Activated CD8-positive, alpha-beta T cell treated with anti-CD3 and anti-CD28 coated beads for 36 hours (primary cell): ENCODE measurements around the gene KCNC1. TPM values are rescaled to one million over a fixed set of nuclear protein-coding genes. Genes with fewer than 3 reads are reported as not detected.

Source experiments
- ATAC-seq: fragments of 200-7000 bp; cut with Tn5 transposase; one replicate; pipeline ENCODE4 v1.10.0; 2021; ENCODE audit warnings: mild to moderate bottlenecking, moderate library complexity
- CTCF ChIA-PET: fragments of 350-600 bp; sonication (Branson Sonifier 250); formaldehyde crosslinking; loops from one replicate; lab custom pipeline; 2021; ENCODE audit warnings: antibody characterized with exemption; lab: Charles Lee
- POLR2A ChIA-PET: fragments of 350-600 bp; sonication (Branson Sonifier 250); formaldehyde crosslinking; loops from one replicate; lab custom pipeline; 2021; ENCODE audit warnings: antibody characterized with exemption; lab: Charles Lee
- DNase-seq: peaks from one replicate; pipeline ENCODE4 v3.0.0-alpha.2; 2020
- H3K27ac Mint-ChIP-seq: one replicate; pipeline ENCODE4 v1.8.0; 2021; ENCODE audit warnings: mild to moderate bottlenecking, mixed read lengths
- H3K27me3 Mint-ChIP-seq: one replicate; pipeline ENCODE4 v1.8.0; 2021; ENCODE audit warnings: mixed read lengths
- H3K36me3 Mint-ChIP-seq: one replicate; pipeline ENCODE4 v1.8.0; 2021; ENCODE audit warnings: low read depth, mixed read lengths
- H3K4me1 Mint-ChIP-seq: one replicate; pipeline ENCODE4 v1.8.0; 2021; ENCODE audit warnings: low read depth, mixed read lengths
- H3K4me3 Mint-ChIP-seq: one replicate; pipeline ENCODE4 v1.8.0; 2021; ENCODE audit warnings: mild to moderate bottlenecking, moderate library complexity, mixed read lengths
- H3K9me3 Mint-ChIP-seq: one replicate; pipeline ENCODE4 v1.8.0; 2021; ENCODE audit warnings: mixed read lengths
- CTCF ChIP-seq: fragments of 200-600 bp; IDR thresholded peaks from one replicate; pipeline ENCODE4 v1.8.0; 2022; ENCODE audit warnings: antibody characterized with exemption, mild to moderate bottlenecking
- intact Hi-C: fragments of 100-400 bp; cut with micrococcal nuclease; formaldehyde crosslinking; loops from one replicate; pipeline ENCODE4 v1.10.0; 2022
- total RNA-seq, 2 experiments: library from RNA; stranded (reverse); gene quantifications; one replicate each; pipeline ENCODE4 v1.2.3, GENCODE V29; 2021

KCNC1 gene
- total RNA-seq, 2 experiments from 2014 or later, result not detected

GRCh38 chr11:17777086-17777737, 42.6 kb downstream of the KCNC1 start:
- intact Hi-C loops, result no loop called here
- Mint-ChIP-seq H3K4me1 (no peaks in the 10 kb centered on the region), H3K9me3 (no peaks in the 10 kb centered on the region), H3K4me3 (no peak overlapping the region), H3K27me3 (no peaks in the 10 kb centered on the region), H3K27ac (no peak overlapping the region), H3K36me3 (no peaks in the 10 kb centered on the region)
- no peak for ATAC-seq
- no peak for TF ChIP-seq CTCF
- no peak for DNase-seq
- CTCF ChIA-PET, result no interaction called here
- POLR2A ChIA-PET, result no interaction called here

GRCh38 chr11:17777738-17778091, 43.1 kb downstream of the KCNC1 start:
- ATAC-seq (no peak), DNase-seq (no peak)
- Mint-ChIP-seq H3K27me3 (no peaks in the 10 kb centered on the region), H3K4me1 (no peaks in the 10 kb centered on the region), H3K4me3 (no peak overlapping the region), H3K9me3 (no peaks in the 10 kb centered on the region), H3K27ac (no peak overlapping the region), H3K36me3 (no peaks in the 10 kb centered on the region)
- no peak for TF ChIP-seq CTCF
- POLR2A ChIA-PET, result no interaction called here
- CTCF ChIA-PET, result no interaction called here
- intact Hi-C loops, result no loop called here

- Mint-ChIP-seq H3K27ac (no peak overlapping the region), H3K36me3 (no peaks in the 10 kb centered on the region), H3K9me3 (no peaks in the 10 kb centered on the region), H3K27me3 (no peaks in the 10 kb centered on the region), H3K4me1 (no peaks in the 10 kb centered on the region), H3K4me3 (no peak overlapping the region)
- no peak for ATAC-seq
- TF ChIP-seq CTCF, result no peak
- intact Hi-C loops, result no loop called here
- ChIA-PET POLR2A (no interaction called here), CTCF (no interaction called here)
- DNase-seq, result no peak
Measured at GRCh38 chr11:17778352-17778751, 43.8 kb downstream of the KCNC1 start.

- TF ChIP-seq CTCF, result no peak
- CTCF ChIA-PET, result interaction anchor here (0.6 kb wide), 1 partner anchor 1945 kb away, joined by 4 read pairs; no protein-coding TSS in a partner anchor
- H3K36me3 Mint-ChIP-seq, result no peaks in the 10 kb centered on the region
Measured at GRCh38 chr11:17778956-17779860, 44.6 kb downstream of the KCNC1 start.

More at GRCh38 chr11:17778956-17779860, 44.6 kb downstream of the KCNC1 start:
- POLR2A ChIA-PET, result no interaction called here
- Mint-ChIP-seq H3K9me3 (no peaks in the 10 kb centered on the region), H3K27me3 (no peaks in the 10 kb centered on the region), H3K4me1 (no peaks in the 10 kb centered on the region), H3K27ac (no peak overlapping the region), H3K4me3 (no peak overlapping the region)
- intact Hi-C loops, result no loop called here
- ATAC-seq, result no peak
- no peak for DNase-seq
